ENCODE results near the gene SNED1.

SNED1 gene

GRCh38 chr2:241030883-241031282, 32.5 kb downstream of the SNED1 start:
- DNase-seq = no peak

DNA sequence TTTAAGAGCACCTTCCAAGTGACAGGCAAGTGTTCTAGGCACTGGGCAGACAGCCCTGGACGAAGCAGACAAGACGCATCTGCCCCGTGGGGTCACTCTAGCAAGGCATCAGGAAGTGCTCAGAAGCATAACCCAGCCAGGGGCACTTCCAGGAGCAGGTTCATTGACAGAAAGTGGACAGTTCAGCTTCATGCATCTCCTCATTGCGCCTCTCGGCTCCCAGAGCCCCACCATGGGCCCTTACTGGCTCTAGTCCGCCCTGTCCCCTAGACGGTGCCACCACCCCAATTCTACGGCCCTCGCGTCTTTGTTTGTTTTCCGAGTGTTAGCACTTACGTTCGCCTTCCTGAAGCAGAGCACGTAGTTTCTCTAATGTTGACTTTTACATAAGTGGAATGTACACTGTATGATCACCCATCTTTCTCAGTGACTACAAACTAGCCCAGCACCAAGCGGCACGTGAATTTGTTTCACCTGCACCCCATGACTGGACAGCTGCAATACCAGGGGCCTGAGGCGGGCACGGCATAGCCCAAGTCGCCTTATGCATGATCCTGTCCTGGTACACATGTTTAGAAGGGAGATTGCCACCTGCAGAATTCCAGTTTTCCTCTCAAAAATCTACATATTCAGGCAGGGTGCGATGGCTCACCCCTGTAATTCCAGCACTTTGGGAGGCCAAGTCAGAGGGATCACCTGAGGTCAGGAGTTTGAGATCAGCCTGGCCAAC, 33.2 kb downstream of the SNED1 start:
- DNase-seq = no peak

- DNase-seq = no peak
These were observed 35.0 kb downstream of the SNED1 start for GRCh38 chr2:241033336-241033987.

DNA sequence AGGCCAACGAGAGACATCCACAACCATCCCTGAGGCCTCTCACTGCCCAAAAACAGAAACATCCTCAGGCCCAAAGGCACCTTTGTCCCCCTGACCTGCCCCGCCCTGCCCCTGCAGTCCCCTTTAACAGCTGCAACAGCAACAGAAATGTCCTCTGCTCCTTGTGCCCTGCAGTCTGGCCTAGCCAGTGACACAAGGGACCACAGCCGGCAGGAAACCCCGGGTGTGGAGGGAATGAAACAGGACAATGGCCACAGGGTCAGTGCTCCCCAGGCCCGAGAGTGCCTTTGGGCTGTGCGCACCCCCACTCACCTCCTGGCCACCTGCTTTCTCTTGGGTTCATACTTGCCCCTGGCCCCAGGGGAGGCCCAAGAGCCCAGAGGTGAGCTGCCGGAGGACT, 35.6 kb downstream of the SNED1 start:
- DNase-seq = no peak

GRCh38 chr2:241034490-241035141, 36.2 kb downstream of the SNED1 start:
- no peak for DNase-seq

GRCh38 chr2:241035142-241035817, 36.9 kb downstream of the SNED1 start:
- no peak for DNase-seq

DNA sequence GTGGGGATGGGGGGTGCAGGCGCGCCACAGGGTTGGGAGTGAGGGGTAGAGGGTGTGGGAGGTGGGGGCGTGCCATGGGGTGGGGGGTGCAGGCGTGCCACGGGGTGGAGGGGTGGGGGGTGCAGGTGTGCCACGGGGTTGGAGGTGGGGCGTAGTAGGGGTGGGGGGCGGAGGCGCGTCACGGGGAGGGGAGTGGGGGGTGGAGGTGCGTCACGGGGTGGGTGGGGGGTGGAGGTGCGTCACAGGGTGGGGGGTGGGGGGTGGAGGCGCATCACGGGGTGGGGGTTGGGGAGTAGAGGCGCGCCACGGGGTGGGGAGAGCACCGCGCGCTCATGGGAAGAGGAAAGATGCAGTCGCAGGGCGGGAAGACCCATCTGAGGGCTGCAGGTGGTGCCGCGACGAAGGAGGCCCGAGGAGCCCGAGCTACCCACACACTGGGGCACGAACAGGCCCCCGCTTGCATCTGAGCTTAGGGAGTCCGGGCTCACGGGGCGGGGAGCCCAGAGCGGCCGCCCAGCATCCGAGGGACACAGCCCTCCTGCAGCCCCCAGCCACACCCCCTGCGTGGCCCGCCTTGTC, 37.5 kb downstream of the SNED1 start:
- DNase-seq = no peak

GRCh38 chr2:241036397-241036963, 38.1 kb downstream of the SNED1 start:
- no peak for DNase-seq

GRCh38 chr2:241036964-241037421, 38.6 kb downstream of the SNED1 start:
- no peak for DNase-seq

DNA sequence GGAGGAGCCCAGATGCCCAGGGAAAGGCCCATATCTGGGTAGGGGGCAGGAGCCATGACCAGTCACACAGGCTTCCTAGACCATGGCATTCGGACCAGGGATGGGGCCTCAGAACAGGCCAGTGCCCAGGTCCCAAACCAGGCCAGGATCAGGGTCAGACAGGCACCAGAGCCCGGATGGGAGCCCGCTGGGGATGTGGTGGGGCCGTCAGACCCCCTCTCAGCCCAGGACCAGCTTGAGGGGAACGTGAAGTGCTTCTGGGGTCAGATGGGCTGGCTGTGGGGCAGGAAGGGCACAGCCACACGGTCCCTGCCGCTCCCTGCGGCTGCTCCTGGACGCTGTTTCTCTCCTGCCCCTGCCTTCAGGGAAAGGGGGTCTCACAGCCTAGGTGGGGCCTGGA, 39.1 kb downstream of the SNED1 start:
- DNase-seq = no peak

GRCh38 chr2:241038374-241039180, 40.2 kb downstream of the SNED1 start:
- DNase-seq = no peak

DNA sequence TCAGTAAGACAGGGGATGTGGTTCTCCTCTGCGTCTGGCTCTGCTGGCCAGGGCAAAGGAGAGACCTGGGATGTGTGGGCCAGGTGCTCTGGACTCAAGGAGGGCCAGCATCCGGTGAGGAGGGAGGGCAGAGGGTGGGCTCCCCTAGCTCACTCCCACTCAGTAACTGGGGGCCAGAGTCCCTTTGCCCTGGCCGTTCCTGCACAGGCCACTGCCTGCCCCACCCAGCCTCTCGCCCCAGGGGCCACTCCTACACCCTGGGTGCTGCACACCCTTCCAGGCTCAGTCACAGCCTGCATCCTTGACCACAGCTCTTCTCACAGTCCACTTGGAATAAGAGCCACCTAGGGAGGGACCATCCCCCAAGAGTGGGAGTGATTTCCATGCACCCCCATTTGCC, 41.0 kb downstream of the SNED1 start:
- DNase-seq = no peak

DNA sequence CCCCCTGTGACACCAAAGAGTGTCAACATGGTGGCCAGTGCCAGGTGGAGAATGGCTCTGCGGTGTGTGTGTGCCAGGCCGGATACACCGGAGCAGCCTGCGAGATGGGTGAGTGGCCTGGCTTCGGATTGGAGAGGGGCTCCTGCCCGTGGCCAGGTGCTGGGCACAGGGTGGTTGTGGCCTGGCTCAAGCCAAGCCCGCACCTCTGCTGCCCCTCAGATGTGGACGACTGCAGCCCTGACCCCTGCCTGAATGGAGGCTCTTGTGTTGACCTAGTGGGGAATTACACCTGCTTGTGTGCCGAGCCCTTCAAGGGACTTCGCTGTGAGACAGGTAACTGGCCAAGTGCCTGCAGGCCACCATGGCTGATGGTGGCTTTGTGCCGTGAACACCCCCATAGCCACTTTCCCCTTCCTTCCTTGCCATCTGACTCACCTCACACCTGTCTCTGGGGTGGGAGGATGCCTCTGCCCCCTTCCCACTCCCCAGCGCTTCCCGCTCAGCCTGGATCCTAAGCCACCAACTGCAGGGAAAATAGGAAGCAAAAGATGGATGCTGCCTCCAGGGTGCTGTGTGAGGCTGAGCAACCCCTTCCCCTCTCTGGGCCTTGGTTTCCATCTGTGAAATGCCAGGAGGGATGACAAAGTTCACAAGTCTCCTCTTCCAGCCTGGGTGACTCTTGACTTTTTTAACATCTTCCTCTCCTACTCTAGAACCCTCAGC, 41.8 kb downstream of the SNED1 start:
- no peak for DNase-seq

GRCh38 chr2:241041589-241042158, 43.3 kb downstream of the SNED1 start:
- no peak for DNase-seq

DNA sequence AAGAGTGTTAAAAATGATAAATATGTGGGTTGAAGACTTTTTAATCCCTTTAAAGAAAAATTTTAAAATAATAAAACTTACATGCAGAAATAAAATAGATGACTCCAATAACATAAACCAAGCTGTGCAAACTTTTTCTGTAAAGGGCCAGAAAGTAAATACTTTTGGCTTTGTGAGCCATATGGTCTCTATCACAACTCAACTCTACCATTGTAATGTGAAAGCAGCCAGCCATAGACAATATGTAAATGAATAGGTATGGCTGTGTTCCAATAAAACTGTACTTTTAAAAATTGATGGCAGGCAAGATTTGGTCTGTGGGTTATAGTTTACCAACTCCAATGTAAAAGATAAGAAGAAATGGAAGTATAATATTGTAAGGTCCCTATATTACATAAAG, 45.2 kb downstream of the SNED1 start:
- DNase-seq = no peak

DNA sequence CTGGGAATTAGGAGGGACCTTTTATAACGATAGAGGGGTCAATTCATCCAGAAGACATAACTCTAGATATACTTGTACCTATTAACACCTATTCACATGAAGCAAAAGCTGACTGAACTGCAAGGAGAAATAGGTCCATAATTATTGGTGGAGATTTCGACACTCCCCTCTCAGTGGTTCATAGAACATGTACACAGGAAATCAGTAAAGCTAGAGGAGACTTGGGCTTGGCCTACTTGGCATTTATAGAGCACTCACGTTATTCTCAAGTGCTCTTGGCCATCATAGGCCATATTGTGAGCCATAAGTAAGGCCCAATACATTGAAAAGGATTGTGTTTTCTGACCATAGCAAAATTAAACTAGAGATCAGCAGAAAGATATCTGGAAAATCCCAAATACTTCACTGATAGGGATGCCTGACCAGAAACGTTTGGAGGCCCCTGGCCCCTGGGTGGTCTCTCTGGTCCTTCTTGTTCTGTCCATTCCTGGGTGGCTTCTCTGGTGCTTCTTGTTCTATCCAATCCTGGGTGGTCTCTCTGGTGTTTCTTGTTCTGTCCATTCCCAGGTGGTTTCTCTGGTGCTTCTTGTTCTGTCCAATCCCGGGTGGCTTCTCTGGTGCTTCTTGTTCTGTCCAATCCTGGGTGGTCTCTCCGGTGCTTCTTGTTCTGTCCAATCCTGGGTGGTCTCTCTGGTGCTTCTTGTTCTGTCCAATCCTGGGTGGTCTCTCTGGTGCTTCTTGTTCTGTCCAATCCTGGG, 49.0 kb downstream of the SNED1 start:
- no peak for DNase-seq

- DNase-seq = no peak
These were observed 49.9 kb downstream of the SNED1 start for GRCh38 chr2:241048149-241048948.

DNA sequence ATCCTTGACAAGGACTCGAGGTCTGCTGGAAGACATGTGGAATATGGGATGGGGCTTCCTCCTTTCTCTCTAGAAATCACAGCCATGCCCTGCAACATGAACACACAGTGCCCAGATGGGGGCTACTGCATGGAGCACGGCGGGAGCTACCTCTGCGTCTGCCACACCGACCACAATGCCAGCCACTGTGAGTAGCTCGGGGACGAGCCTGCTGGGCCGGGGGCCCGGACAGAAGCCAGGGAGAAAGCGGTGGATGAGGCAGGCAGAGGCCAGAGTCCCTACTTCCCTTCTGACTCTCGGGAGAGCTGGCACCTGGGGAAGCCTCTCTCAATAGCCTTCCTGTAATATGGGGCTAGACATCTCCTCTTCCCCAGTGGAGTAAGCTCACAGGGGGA, 50.5 kb downstream of the SNED1 start:
- no peak for DNase-seq
